GM23338 (cell line): Measurements from ENCODE around the gene PGR. TPM values are rescaled to one million over a fixed set of nuclear protein-coding genes. Genes with fewer than 3 reads are reported as not detected.

ENCODE experiments used
- ATAC-seq: fragments of 200-7000 bp; cut with Tn5 transposase; 3 replicates; pipeline ENCODE4 v1.9.1; 2020
- DNase-seq: peaks from one replicate; pipeline ENCODE4 v3.0.0-alpha.2; 2015; ENCODE audit warnings: low spot score
- H2AFZ ChIP-seq: fragments of 200-600 bp; sonication (generic); 2 replicates; pipeline ENCODE4 v1.8.0; 2016; ENCODE audit warnings: antibody characterized with exemption, mild to moderate bottlenecking, moderate library complexity
- H3F3A ChIP-seq: fragments of 200-600 bp; sonication (generic); replicated peaks from 2 replicates; pipeline ENCODE4 v1.8.0; 2017; ENCODE audit warnings: antibody characterized with exemption, mixed run types, low read depth
- H3K27ac ChIP-seq: fragments of 200-600 bp; sonication (generic); 2 replicates; pipeline ENCODE4 v1.6.1; 2016; ENCODE audit warnings: low read depth
- H3K27me3 ChIP-seq: fragments of 200-600 bp; sonication (generic); 2 replicates; pipeline ENCODE4 v1.8.0; 2016; ENCODE audit warnings: mild to moderate bottlenecking, mixed run types, moderate library complexity; ENCODE audit not compliant: insufficient read depth
- H3K36me3 ChIP-seq: fragments of 200-600 bp; sonication (generic); 2 replicates; pipeline ENCODE4 v1.8.0; 2016; ENCODE audit warnings: mild to moderate bottlenecking; ENCODE audit not compliant: insufficient read depth
- H3K4me1 ChIP-seq: fragments of 200-600 bp; sonication (generic); 2 replicates; pipeline ENCODE4 v1.8.0; 2016; ENCODE audit warnings: mild to moderate bottlenecking, moderate library complexity; ENCODE audit not compliant: insufficient read depth
- H3K4me2 ChIP-seq: fragments of 200-600 bp; sonication (generic); 2 replicates; pipeline ENCODE4 v1.7.1; 2017; ENCODE audit warnings: mixed run types
- H3K4me3 ChIP-seq: fragments of 200-600 bp; sonication (generic); 2 replicates; pipeline ENCODE4 v1.6.1; 2016; ENCODE audit warnings: mixed run types
- H3K79me2 ChIP-seq: fragments of 200-600 bp; sonication (generic); replicated peaks from 2 replicates; pipeline ENCODE4 v1.8.0; 2017; ENCODE audit warnings: mild to moderate bottlenecking; ENCODE audit not compliant: insufficient read depth
- H3K9me2 ChIP-seq: fragments of 200-600 bp; sonication (generic); 2 replicates; pipeline ENCODE4 v1.8.0; 2017; ENCODE audit not compliant: insufficient read depth
- H4K20me1 ChIP-seq: fragments of 200-600 bp; sonication (generic); replicated peaks from 2 replicates; pipeline ENCODE4 v1.8.0; 2017; ENCODE audit warnings: mild to moderate bottlenecking; ENCODE audit not compliant: insufficient read depth
- H3K27ac Mint-ChIP-seq: 2 replicates; pipeline ENCODE4 v1.8.0; 2020; ENCODE audit warnings: inconsistent platforms, mild to moderate bottlenecking, moderate library complexity, mixed read lengths
- H3K27me3 Mint-ChIP-seq: 3 replicates; pipeline ENCODE4 v1.8.0; 2022; ENCODE audit warnings: low read depth, mild to moderate bottlenecking, moderate library complexity, mixed read lengths, inconsistent platforms; ENCODE audit not compliant: insufficient read depth, poor library complexity
- H3K36me3 Mint-ChIP-seq: 3 replicates; pipeline ENCODE4 v1.8.0; 2021; ENCODE audit warnings: low read depth, mild to moderate bottlenecking, inconsistent platforms, moderate library complexity, mixed read lengths
- H3K4me1 Mint-ChIP-seq: 3 replicates; pipeline ENCODE4 v1.8.0; 2020; ENCODE audit warnings: mild to moderate bottlenecking, inconsistent platforms, mixed read lengths
- H3K4me3 Mint-ChIP-seq: 3 replicates; pipeline ENCODE4 v1.8.0; 2021; ENCODE audit warnings: moderate library complexity, mild to moderate bottlenecking, inconsistent platforms, mixed read lengths
- H3K9me3 Mint-ChIP-seq: 3 replicates; pipeline ENCODE4 v1.8.0; 2020; ENCODE audit warnings: moderate library complexity, mild to moderate bottlenecking, inconsistent platforms, mixed read lengths
- CREB1 ChIP-seq: fragments of 250-450 bp; sonication (Bioruptor Pico); IDR thresholded peaks from 2 replicates; pipeline ENCODE4 v1.5.0; 2020; ENCODE audit warnings: low read depth, mild to moderate bottlenecking, moderate library complexity
- EZH2 ChIP-seq: fragments of 200-600 bp; sonication (generic); IDR thresholded peaks from one replicate; pipeline ENCODE4 v1.8.0; 2017; ENCODE audit warnings: antibody characterized with exemption, mild to moderate bottlenecking, low read depth; ENCODE audit not compliant: unreplicated experiment
- EZH2phosphoT487 ChIP-seq: fragments of 200-600 bp; sonication (generic); IDR thresholded peaks from one replicate; pipeline ENCODE4 v1.8.1; 2018; ENCODE audit warnings: antibody characterized with exemption; ENCODE audit not compliant: unreplicated experiment
- ZNF114 ChIP-seq: fragments of 250-450 bp; sonication (Bioruptor Pico); IDR thresholded peaks from 2 replicates; pipeline ENCODE4 v1.5.0; 2020; ENCODE audit warnings: mild to moderate bottlenecking, moderate library complexity
- ZNF331 ChIP-seq: fragments of 250-450 bp; sonication (Bioruptor Pico); IDR thresholded peaks from 2 replicates; pipeline ENCODE4 v1.5.0; 2020; ENCODE audit warnings: low read depth, mild to moderate bottlenecking, moderate library complexity
- ZNF462 ChIP-seq: fragments of 250-450 bp; sonication (Bioruptor Pico); IDR thresholded peaks from 2 replicates; pipeline ENCODE4 v1.5.0; 2020; ENCODE audit warnings: mild to moderate bottlenecking, moderate library complexity
- polyA plus RNA-seq: library from polyadenylated mRNA; unstranded; fragments of >200 nt; fragmentation: Nextera tagmentation; extraction: Ambion mirVana; gene quantifications from 2 replicates; pipeline ENCODE4 v1.2.1, GENCODE V29; 2016
- total RNA-seq: library from RNA; depleted of rRNA; stranded (reverse); fragments of >200 nt; shearing (Covaris generic); gene quantifications from 2 replicates; pipeline ENCODE4 v1.2.3, GENCODE V29; 2014

The PGR gene
- total and polyA plus RNA-seq, 2 experiments from 2014 or later: 0.07 to 0.11 TPM

- TF ChIP-seq EZH2 (peak; percentile 23), ZNF331 (CRISPR knock-in tag) (no peak), EZH2phosphoT487 (peak; percentile 73)
- Histone ChIP-seq H3K27me3 (peaks cover 90% of the 10 kb centered on the region), H3K27ac (no peak overlapping the region), H3F3A (no peaks in the 10 kb centered on the region), H4K20me1 (no peaks in the 10 kb centered on the region; the same call in 1 of the 2 replicates), H3K9me2 (no peaks in the 10 kb centered on the region), H3K79me2 (no peaks in the 10 kb centered on the region), H3K4me3 (peak overlapping the region; percentile 66), H3K36me3 (no peaks in the 10 kb centered on the region), H3K4me1 (peaks cover 12% of the 10 kb centered on the region), H2AFZ (peak overlapping the region; percentile 93), H3K4me2 (peak overlapping the region; percentile 88)
- Mint-ChIP-seq H3K36me3 (no peaks in the 10 kb centered on the region), H3K9me3 (no peaks in the 10 kb centered on the region; the same call in 2 of the 3 replicates), H3K27ac (no peak overlapping the region), H3K27me3 (peaks cover 50% of the 10 kb centered on the region), H3K4me3 (peak overlapping the region; percentile 85), H3K4me1 (peaks cover 7% of the 10 kb centered on the region; the same call in 1 of the 3 replicates)
- ATAC-seq (peak; percentile 63), DNase-seq (peak; percentile 56)
These were observed 2.4 kb downstream of the PGR start for GRCh38 chr11:101127197-101127698.

- H3K4me1 Mint-ChIP-seq: peaks cover 7% of the 10 kb centered on the region; the same call in 1 of the 3 replicates
- TF ChIP-seq ZNF114 (CRISPR knock-in tag): no peak
- TF ChIP-seq EZH2: peak; percentile 85
- H3K36me3 Mint-ChIP-seq: no peaks in the 10 kb centered on the region
- H3K4me3 ChIP-seq: peak overlapping the region; percentile 66
- peak overlapping the region; percentile 85 for H3K4me3 Mint-ChIP-seq
- H3K4me2 ChIP-seq: peak overlapping the region; percentile 88
- peaks cover 84% of the 10 kb centered on the region for H3K27me3 ChIP-seq
- no peak overlapping the region for H3K27ac Mint-ChIP-seq
- H3F3A ChIP-seq: no peaks in the 10 kb centered on the region
- peaks cover 12% of the 10 kb centered on the region for H3K4me1 ChIP-seq
- DNase-seq (peak; percentile 59), ATAC-seq (peak; percentile 5)
- no peaks in the 10 kb centered on the region for H3K36me3 ChIP-seq
- peak overlapping the region; percentile 93 for H2AFZ ChIP-seq
- H3K79me2 ChIP-seq: no peaks in the 10 kb centered on the region
- H3K9me2 ChIP-seq: no peaks in the 10 kb centered on the region
- no peak overlapping the region for H3K27ac ChIP-seq
- peaks cover 52% of the 10 kb centered on the region for H3K27me3 Mint-ChIP-seq
- no peaks in the 10 kb centered on the region; the same call in 1 of the 2 replicates for H4K20me1 ChIP-seq
- no peaks in the 10 kb centered on the region; the same call in 2 of the 3 replicates for H3K9me3 Mint-ChIP-seq
These were observed 2.9 kb downstream of the PGR start for GRCh38 chr11:101126551-101127196.

GRCh38 chr11:101115671-101116160 is 13.9 kb downstream of the PGR start:
- DNase-seq (no peak), ATAC-seq (no peak)
- H3K9me2 ChIP-seq: no peaks in the 10 kb centered on the region
- Mint-ChIP-seq H3K4me3 (no peak overlapping the region), H3K9me3 (no peaks in the 10 kb centered on the region), H3K27ac (no peak overlapping the region), H3K4me1 (no peaks in the 10 kb centered on the region), H3K27me3 (no peaks in the 10 kb centered on the region), H3K36me3 (no peaks in the 10 kb centered on the region)
- H3K4me2 ChIP-seq: no peak overlapping the region
- H2AFZ ChIP-seq: no peak overlapping the region
- TF ChIP-seq ZNF462 (CRISPR knock-in tag): no peak
- no peak for TF ChIP-seq ZNF331 (CRISPR knock-in tag)
- no peak for TF ChIP-seq CREB1 (CRISPR knock-in tag)
- H3K27me3 ChIP-seq: no peaks in the 10 kb centered on the region
- no peak overlapping the region for H3K27ac ChIP-seq
- H3K4me3 ChIP-seq: no peak overlapping the region
- H3F3A ChIP-seq: no peaks in the 10 kb centered on the region
- no peaks in the 10 kb centered on the region for H3K4me1 ChIP-seq
- no peaks in the 10 kb centered on the region; the same call in 1 of the 2 replicates for H3K36me3 ChIP-seq
- no peaks in the 10 kb centered on the region for H3K79me2 ChIP-seq
- no peaks in the 10 kb centered on the region for H4K20me1 ChIP-seq
